CD4-positive, alpha-beta T cell (primary cell): ENCODE data around the gene MEG3. TPM values are rescaled to one million over a fixed set of nuclear protein-coding genes. Genes with fewer than 3 reads are reported as not detected.
"Not testable (repeated sequence)": the region's sequence is repeated elsewhere in the genome, so short reads cannot be mapped to it uniquely, and the experiment has no call there.

Source experiments
- ATAC-seq: fragments of 200-7000 bp; cut with Tn5 transposase; one replicate; pipeline ENCODE4 v1.10.0; 2022; ENCODE audit warnings: mild to moderate bottlenecking; ENCODE audit not compliant: poor library complexity
- CTCF ChIA-PET: fragments of 350-600 bp; sonication (Branson Sonifier 250); formaldehyde crosslinking; loops from one replicate; lab custom pipeline; 2021; ENCODE audit warnings: antibody characterized with exemption, inconsistent platforms; lab: Charles Lee
- POLR2A ChIA-PET: fragments of 350-600 bp; sonication (Branson Sonifier 250); formaldehyde crosslinking; loops from one replicate; lab custom pipeline; 2021; ENCODE audit warnings: antibody characterized with exemption, inconsistent platforms; lab: Charles Lee
- DNase-seq, 14 experiments: peaks; one replicate each; pipeline ENCODE4 v3.0.0-alpha.2; 2013 to 2020; ENCODE audit warnings: mixed read lengths in 2 of 14
- H3K27ac ChIP-seq, 2 donors: one replicate each; pipeline versions ENCODE4 v1.5.1 to v1.7.0; 2013; ENCODE audit warnings: low read length in 2 of 2, low read depth in 1 of 2, mild to moderate bottlenecking in 1 of 2
- H3K27me3 ChIP-seq, 2 experiments: 1 replicate in 1 of 2; 2 replicates in 1 of 2; pipeline versions ENCODE4 v1.6.1 to v1.7.0; 2013; ENCODE audit warnings: low read length in 2 of 2, control low read depth in 1 of 2, mild to moderate bottlenecking in 1 of 2, moderate library complexity in 1 of 2; ENCODE audit not compliant: insufficient read depth in 2 of 2, control insufficient read depth in 1 of 2
- H3K36me3 ChIP-seq: one replicate; pipeline ENCODE4 v1.6.1; 2013; ENCODE audit warnings: low read length, control low read depth; ENCODE audit not compliant: insufficient read depth
- H3K4me1 ChIP-seq: one replicate; pipeline ENCODE4 v1.6.1; 2013; ENCODE audit warnings: low read length, control low read depth; ENCODE audit not compliant: insufficient read depth
- H3K4me3 ChIP-seq: one replicate; pipeline ENCODE4 v1.5.1; 2013; ENCODE audit warnings: mild to moderate bottlenecking, low read length, moderate library complexity
- H3K9me3 ChIP-seq, 2 experiments: 1 replicate in 1 of 2; 2 replicates in 1 of 2; pipeline versions ENCODE4 v1.6.1 to v1.7.0; 2013; ENCODE audit warnings: low read length in 2 of 2, mild to moderate bottlenecking in 2 of 2, control low read depth in 1 of 2, moderate library complexity in 1 of 2; ENCODE audit not compliant: control insufficient read depth in 1 of 2, insufficient read depth in 1 of 2
- H3K27ac Mint-ChIP-seq: one replicate; pipeline ENCODE4 v1.8.0; 2020; ENCODE audit warnings: mixed read lengths
- H3K27me3 Mint-ChIP-seq: one replicate; pipeline ENCODE4 v1.8.0; 2021; ENCODE audit warnings: mixed read lengths
- H3K36me3 Mint-ChIP-seq: one replicate; pipeline ENCODE4 v1.8.0; 2021; ENCODE audit warnings: low read depth, mixed read lengths
- H3K4me1 Mint-ChIP-seq: one replicate; pipeline ENCODE4 v1.8.0; 2021; ENCODE audit warnings: low read depth, mixed read lengths
- H3K4me3 Mint-ChIP-seq: one replicate; pipeline ENCODE4 v1.8.0; 2020; ENCODE audit warnings: mild to moderate bottlenecking, mixed read lengths
- H3K9me3 Mint-ChIP-seq: one replicate; pipeline ENCODE4 v1.8.0; 2020; ENCODE audit warnings: mixed read lengths
- intact Hi-C, 2 experiments: fragments of 100-400 bp; cut with DNase I in 1 of 2; cut with micrococcal nuclease in 1 of 2; formaldehyde crosslinking; loops; one replicate each; pipeline versions ENCODE4 v1.15.1 to v1.9.0; 2023 to 2025; cut with DNase I, micrococcal nuclease
- total RNA-seq, 174 experiments: library from RNA in 2 of 174; stranded (reverse) in 2 of 174; gene quantifications; one replicate each; pipeline ENCODE4 v1.2.3 and lab custom pipeline; 2021 to 2026
- TF ChIP-seq, protein P1 (sequence below): fragments of 200-600 bp; IDR thresholded peaks from one replicate; pipeline ENCODE4 v1.8.0; 2022; ENCODE audit warnings: antibody characterized with exemption, mild to moderate bottlenecking

The MEG3 gene
- total RNA-seq, 2 experiments from 2014 or later: not detected

GRCh38 chr14:100816286-100816949 is 9.5 kb upstream of the MEG3 start:
- Mint-ChIP-seq H3K9me3 (no peaks in the 10 kb centered on the region), H3K27ac (no peak overlapping the region), H3K4me3 (no peak overlapping the region), H3K27me3 (peaks cover 20% of the 10 kb centered on the region), H3K36me3 (no peaks in the 10 kb centered on the region), H3K4me1 (no peaks in the 10 kb centered on the region)
- no peak for ATAC-seq
- CTCF ChIA-PET: no interaction called here
- Histone ChIP-seq H3K27ac (no peak overlapping the region), H3K4me1 (no peaks in the 10 kb centered on the region), H3K9me3 (peaks cover 0 to 26% of the 10 kb centered on the region in 2 experiments), H3K36me3 (no peaks in the 10 kb centered on the region), H3K27me3 (peaks cover 0 to 2% of the 10 kb centered on the region in 2 experiments), H3K4me3 (no peak overlapping the region)
- TF ChIP-seq, protein P1, sequence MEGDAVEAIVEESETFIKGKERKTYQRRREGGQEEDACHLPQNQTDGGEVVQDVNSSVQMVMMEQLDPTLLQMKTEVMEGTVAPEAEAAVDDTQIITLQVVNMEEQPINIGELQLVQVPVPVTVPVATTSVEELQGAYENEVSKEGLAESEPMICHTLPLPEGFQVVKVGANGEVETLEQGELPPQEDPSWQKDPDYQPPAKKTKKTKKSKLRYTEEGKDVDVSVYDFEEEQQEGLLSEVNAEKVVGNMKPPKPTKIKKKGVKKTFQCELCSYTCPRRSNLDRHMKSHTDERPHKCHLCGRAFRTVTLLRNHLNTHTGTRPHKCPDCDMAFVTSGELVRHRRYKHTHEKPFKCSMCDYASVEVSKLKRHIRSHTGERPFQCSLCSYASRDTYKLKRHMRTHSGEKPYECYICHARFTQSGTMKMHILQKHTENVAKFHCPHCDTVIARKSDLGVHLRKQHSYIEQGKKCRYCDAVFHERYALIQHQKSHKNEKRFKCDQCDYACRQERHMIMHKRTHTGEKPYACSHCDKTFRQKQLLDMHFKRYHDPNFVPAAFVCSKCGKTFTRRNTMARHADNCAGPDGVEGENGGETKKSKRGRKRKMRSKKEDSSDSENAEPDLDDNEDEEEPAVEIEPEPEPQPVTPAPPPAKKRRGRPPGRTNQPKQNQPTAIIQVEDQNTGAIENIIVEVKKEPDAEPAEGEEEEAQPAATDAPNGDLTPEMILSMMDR: no peak
- POLR2A ChIA-PET: no interaction called here
- DNase-seq: no peak
- intact Hi-C loops: no loop called here

DNA sequence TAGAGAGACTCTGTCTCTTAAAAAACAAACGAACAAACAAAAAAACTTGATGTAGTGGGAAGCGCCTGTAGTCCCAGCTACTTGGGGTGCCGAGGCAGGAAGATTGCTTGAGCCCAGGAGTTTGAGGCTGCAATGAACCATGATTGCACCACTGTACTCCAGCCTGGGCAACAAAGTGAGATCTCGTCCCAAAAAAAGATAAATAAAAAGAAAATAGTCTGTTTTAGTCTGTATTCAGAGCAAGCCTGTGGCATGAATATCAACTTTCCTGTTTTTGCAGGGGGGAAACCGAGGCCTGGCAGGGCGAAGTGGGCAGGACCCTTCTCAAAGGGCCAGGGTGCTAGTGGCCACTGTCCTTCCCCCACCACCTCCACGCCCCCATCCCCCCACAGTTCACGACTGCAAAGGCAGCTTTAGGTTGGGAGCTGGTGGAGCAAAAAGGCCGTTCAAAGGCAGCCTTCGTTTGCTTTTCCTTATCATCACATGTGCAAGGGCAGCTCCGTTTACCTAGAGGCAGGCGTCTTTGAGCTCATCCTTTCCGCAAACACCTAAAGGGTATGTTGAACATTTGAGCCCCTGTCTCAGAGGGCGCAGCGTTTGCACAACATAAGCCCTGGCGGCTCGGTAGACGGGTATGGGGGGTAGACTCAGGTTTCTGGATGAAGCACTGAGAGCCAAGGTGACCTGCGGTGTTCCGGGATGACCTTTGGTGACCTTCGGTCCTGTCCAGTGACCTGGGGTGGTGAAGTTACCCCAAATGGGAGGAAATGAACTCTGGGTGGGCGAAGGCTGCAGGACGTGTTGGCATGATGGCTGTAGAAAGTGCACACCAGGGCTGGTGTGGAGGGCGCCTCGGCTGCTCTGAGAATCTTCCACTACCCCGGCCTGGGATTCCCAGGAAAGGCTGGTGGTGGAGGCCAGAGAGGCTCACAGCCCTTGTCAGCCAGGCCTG is 8.7 kb upstream of the MEG3 start:
- TF ChIP-seq, protein P1: no peak
- Histone ChIP-seq H3K27me3 (peaks cover 0 to 2% of the 10 kb centered on the region in 2 experiments), H3K9me3 (peaks cover 0 to 18% of the 10 kb centered on the region in 2 experiments), H3K36me3 (no peaks in the 10 kb centered on the region), H3K4me3 (no peak overlapping the region), H3K4me1 (no peaks in the 10 kb centered on the region), H3K27ac (no peak overlapping the region)
- DNase-seq (no peak), ATAC-seq (no peak)
- CTCF ChIA-PET: no interaction called here
- POLR2A ChIA-PET: no interaction called here
- intact Hi-C loops: no loop called here
- H3K36me3 Mint-ChIP-seq: no peaks in the 10 kb centered on the region
- no peak overlapping the region for H3K27ac Mint-ChIP-seq
- no peak overlapping the region for H3K4me3 Mint-ChIP-seq
- no peaks in the 10 kb centered on the region for H3K9me3 Mint-ChIP-seq
- H3K27me3 Mint-ChIP-seq: peaks cover 28% of the 10 kb centered on the region
- H3K4me1 Mint-ChIP-seq: no peaks in the 10 kb centered on the region

GRCh38 chr14:100818221-100818699 is 7.7 kb upstream of the MEG3 start:
- no peak overlapping the region for H3K27ac ChIP-seq
- Mint-ChIP-seq H3K36me3 (no peaks in the 10 kb centered on the region), H3K4me1 (no peaks in the 10 kb centered on the region), H3K27ac (no peak overlapping the region), H3K27me3 (peaks cover 37% of the 10 kb centered on the region), H3K9me3 (no peaks in the 10 kb centered on the region), H3K4me3 (no peak overlapping the region)
- ATAC-seq (no peak), DNase-seq (no peak)
- intact Hi-C loops: no loop called here
- no peaks in the 10 kb centered on the region for H3K4me1 ChIP-seq
- H3K4me3 ChIP-seq: no peak overlapping the region
- peaks cover 0 to 13% of the 10 kb centered on the region in 2 experiments for H3K9me3 ChIP-seq
- no peaks in the 10 kb centered on the region for H3K36me3 ChIP-seq
- H3K27me3 ChIP-seq: peaks cover 2 to 4% of the 10 kb centered on the region in 2 experiments
- TF ChIP-seq, protein P1: no peak
- ChIA-PET CTCF (no interaction called here), POLR2A (no interaction called here)

DNA sequence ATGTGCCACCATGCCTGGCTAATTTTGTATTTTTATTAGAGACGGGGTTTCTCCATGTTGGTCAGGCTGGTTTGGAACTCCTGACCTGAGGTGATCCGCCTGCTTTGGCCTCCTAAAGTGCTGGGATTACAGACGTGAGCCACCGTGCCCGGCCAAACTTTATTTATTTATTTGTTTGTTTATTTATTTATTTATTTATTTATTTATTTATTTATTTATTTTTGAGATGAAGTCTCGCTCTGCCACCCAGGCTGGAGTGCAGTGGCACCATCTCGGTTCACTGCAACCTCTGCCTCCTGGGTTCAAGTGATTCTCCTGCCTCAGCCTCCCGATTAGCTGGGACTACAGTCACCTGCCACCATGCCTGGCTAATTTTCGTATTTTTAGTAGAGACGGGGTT is 7.0 kb upstream of the MEG3 start:
- H3K36me3 ChIP-seq, H3K27ac ChIP-seq, POLR2A ChIA-PET, H3K4me1 ChIP-seq, H3K27ac Mint-ChIP-seq, H3K4me1 Mint-ChIP-seq, H3K4me3 ChIP-seq, H3K9me3 Mint-ChIP-seq, intact Hi-C loops, DNase-seq, H3K36me3 Mint-ChIP-seq, ATAC-seq, H3K4me3 Mint-ChIP-seq, CTCF ChIA-PET: not testable (repeated sequence)
- Histone ChIP-seq H3K9me3 (peaks cover 0 to 15% of the 10 kb centered on the region in 2 experiments), H3K27me3 (peaks cover under 1 to 11% of the 10 kb centered on the region in 2 experiments)
- H3K27me3 Mint-ChIP-seq: peaks cover 37% of the 10 kb centered on the region
